ENCODE data around the gene CDADC1.

The CDADC1 gene

GRCh38 chr13:49308921-49309408 is 61.2 kb downstream of the CDADC1 start:
- TF ChIP-seq, protein P1, sequence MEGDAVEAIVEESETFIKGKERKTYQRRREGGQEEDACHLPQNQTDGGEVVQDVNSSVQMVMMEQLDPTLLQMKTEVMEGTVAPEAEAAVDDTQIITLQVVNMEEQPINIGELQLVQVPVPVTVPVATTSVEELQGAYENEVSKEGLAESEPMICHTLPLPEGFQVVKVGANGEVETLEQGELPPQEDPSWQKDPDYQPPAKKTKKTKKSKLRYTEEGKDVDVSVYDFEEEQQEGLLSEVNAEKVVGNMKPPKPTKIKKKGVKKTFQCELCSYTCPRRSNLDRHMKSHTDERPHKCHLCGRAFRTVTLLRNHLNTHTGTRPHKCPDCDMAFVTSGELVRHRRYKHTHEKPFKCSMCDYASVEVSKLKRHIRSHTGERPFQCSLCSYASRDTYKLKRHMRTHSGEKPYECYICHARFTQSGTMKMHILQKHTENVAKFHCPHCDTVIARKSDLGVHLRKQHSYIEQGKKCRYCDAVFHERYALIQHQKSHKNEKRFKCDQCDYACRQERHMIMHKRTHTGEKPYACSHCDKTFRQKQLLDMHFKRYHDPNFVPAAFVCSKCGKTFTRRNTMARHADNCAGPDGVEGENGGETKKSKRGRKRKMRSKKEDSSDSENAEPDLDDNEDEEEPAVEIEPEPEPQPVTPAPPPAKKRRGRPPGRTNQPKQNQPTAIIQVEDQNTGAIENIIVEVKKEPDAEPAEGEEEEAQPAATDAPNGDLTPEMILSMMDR (IDR thresholded peaks at IDR 0.05; ENCODE audit: low read depth, low read length): no peak
- no peak overlapping the region for H3K4me3 ChIP-seq (replicated peaks in 1 of 2; ENCODE audit: low read depth in 2 of 2, low read length in 2 of 2)
- DNase-seq (ENCODE audit: low read depth in 2 of 2): peak in 1 of 2 donors; percentile 40

- no peak for DNase-seq (ENCODE audit: low read depth in 2 of 2)
- TF ChIP-seq, protein P1 (IDR thresholded peaks at IDR 0.05; ENCODE audit: low read depth, low read length): no peak
- no peak overlapping the region for H3K4me3 ChIP-seq (replicated peaks in 1 of 2; ENCODE audit: low read depth in 2 of 2, low read length in 2 of 2)
These were observed 62.5 kb downstream of the CDADC1 start for GRCh38 chr13:49310251-49310650.

GRCh38 chr13:49311816-49312215 is 64.1 kb downstream of the CDADC1 start:
- DNase-seq (ENCODE audit: low read depth in 2 of 2): no peak
- TF ChIP-seq, protein P1 (IDR thresholded peaks at IDR 0.05; ENCODE audit: low read depth, low read length): no peak
- H3K4me3 ChIP-seq (replicated peaks in 1 of 2; ENCODE audit: low read depth in 2 of 2, low read length in 2 of 2): no peak overlapping the region

DNA sequence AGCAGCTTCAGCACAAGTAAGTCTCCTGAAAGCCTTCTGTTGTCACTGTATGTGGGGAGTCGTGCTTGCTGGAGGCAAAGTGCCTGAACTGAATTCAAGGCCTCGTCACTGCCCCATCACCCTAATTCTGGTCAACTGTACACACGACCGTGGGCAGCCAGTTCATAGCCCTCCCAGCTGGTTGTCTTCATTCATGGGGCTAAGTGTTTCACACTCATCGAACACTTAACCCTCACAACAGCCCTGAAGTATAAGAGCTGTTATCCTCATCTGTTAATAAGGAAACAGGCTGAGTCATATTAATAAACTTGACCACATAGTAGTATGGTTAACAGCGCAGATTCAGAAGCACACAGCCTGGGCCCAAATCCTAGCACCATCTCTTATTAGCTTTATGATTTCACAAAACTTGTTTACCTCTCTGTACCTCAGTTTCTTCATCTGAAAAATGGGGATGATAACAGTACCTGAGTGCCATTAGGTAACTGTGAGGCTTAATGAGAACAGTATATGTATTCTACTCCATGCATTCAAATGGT is 66.7 kb downstream of the CDADC1 start:
- TF ChIP-seq, protein P1 (IDR thresholded peaks at IDR 0.05; ENCODE audit: low read depth, low read length): no peak
- DNase-seq (ENCODE audit: low read depth in 2 of 2): no peak
- no peak overlapping the region for H3K4me3 ChIP-seq (replicated peaks in 1 of 2; ENCODE audit: low read depth in 2 of 2, low read length in 2 of 2)

GRCh38 chr13:49315036-49315565 is 67.4 kb downstream of the CDADC1 start:
- no peak overlapping the region for H3K4me3 ChIP-seq (replicated peaks in 1 of 2; ENCODE audit: low read depth in 2 of 2, low read length in 2 of 2)
- peak in 1 of 2 donors; percentile 26 for DNase-seq (ENCODE audit: low read depth in 2 of 2)

GRCh38 chr13:49315756-49316482 is 68.2 kb downstream of the CDADC1 start:
- DNase-seq (ENCODE audit: low read depth in 2 of 2): no peak
- TF ChIP-seq, protein P1 (IDR thresholded peaks at IDR 0.05; ENCODE audit: low read depth, low read length): no peak
- H3K4me3 ChIP-seq (replicated peaks in 1 of 2; ENCODE audit: low read depth in 2 of 2, low read length in 2 of 2): no peak overlapping the region

More at GRCh38 chr13:49315036-49315565, 67.4 kb downstream of the CDADC1 start:
- TF ChIP-seq, protein P1 (IDR thresholded peaks at IDR 0.05; ENCODE audit: low read depth, low read length): no peak

Data from cardiac fibroblast (primary cell).